Suprapubic skin (tissue), 2 donors: ENCODE measurements around the gene ARHGAP10.

Experiments used
- EP300 ChIP-seq: sonication (generic); formaldehyde crosslinking; IDR thresholded peaks from one replicate; pipeline ENCODE4 v1.6.1; 2017; ENCODE audit warnings: antibody characterized with exemption
- POLR2A ChIP-seq, 2 donors: fragments of 450-650 bp; IDR thresholded peaks; one replicate each; pipeline ENCODE4 v1.6.1; 2017; ENCODE audit warnings: antibody characterized with exemption in 2 of 2, mild to moderate bottlenecking in 2 of 2, moderate library complexity in 2 of 2

DNA sequence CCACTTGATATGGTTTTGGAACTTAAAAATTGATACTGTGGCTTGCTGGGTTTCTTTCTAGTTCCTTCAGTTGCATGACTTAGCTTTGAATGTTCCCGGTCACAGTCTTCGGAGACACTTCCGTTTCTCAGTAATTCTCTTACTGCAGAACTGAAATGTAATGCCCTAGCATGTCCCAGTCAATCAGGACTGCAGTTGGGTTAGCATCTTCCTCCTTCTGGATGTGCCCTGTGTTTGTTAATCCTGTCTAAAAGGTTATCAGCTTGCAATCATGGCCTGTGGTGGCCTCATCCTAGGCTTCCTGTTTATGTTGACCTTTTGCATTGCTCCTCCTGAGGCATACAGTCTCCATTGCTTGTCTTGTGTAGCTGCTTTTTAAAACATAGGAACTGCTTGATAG is 275.9 kb downstream of the ARHGAP10 start:
- TF ChIP-seq EP300 = no peak
- TF ChIP-seq POLR2A (IDR thresholded peaks at IDR 0.05) = no peak
